ENCODE data around the gene TFF2.

TFF2 gene

GRCh38 chr21:42362700-42363099 lies 11.9 kb upstream of the TFF2 start:
- Histone ChIP-seq H3K36me3 (replicated peaks) (no peaks in the 10 kb centered on the region), H3K4me3 (ENCODE audit: low read depth, low read length) (no peak overlapping the region), H3K27ac (no peak overlapping the region), H3K27me3 (replicated peaks) (no peaks in the 10 kb centered on the region)
- in situ Hi-C loops (cut with HindIII; ENCODE audit: low pct_ligation_motif_present, low sequenced_read_pairs) = no loop called here
- TF ChIP-seq, protein P1, sequence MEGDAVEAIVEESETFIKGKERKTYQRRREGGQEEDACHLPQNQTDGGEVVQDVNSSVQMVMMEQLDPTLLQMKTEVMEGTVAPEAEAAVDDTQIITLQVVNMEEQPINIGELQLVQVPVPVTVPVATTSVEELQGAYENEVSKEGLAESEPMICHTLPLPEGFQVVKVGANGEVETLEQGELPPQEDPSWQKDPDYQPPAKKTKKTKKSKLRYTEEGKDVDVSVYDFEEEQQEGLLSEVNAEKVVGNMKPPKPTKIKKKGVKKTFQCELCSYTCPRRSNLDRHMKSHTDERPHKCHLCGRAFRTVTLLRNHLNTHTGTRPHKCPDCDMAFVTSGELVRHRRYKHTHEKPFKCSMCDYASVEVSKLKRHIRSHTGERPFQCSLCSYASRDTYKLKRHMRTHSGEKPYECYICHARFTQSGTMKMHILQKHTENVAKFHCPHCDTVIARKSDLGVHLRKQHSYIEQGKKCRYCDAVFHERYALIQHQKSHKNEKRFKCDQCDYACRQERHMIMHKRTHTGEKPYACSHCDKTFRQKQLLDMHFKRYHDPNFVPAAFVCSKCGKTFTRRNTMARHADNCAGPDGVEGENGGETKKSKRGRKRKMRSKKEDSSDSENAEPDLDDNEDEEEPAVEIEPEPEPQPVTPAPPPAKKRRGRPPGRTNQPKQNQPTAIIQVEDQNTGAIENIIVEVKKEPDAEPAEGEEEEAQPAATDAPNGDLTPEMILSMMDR (IDR thresholded peaks at IDR 0.05; ENCODE audit: low read depth, low read length, missing control alignments) = no peak
- DNase-seq = no peak

DNA sequence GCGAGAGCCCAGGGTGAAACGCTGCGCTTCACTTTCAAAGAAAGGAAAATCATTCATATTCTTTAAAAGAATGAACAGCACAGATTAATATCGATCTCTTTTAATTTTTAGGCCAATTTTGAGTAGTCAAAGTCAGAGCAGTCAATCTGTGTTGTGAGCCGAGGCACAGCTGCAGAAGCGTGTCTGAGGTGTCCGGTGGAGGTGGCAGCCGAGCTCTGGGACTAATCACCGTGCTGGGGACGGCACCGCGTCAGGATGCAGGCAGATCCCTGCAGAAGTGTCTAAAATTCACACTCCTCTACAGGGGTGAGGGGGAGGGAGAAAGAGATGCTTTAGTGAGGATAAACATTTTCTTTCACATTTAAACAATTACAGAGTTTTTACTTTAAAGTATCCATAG lies 11.4 kb upstream of the TFF2 start:
- H3K27ac ChIP-seq = no peak overlapping the region
- TF ChIP-seq, protein P1 (IDR thresholded peaks at IDR 0.05; ENCODE audit: low read depth, low read length, missing control alignments) = no peak
- H3K27me3 ChIP-seq (replicated peaks) = no peaks in the 10 kb centered on the region
- no peak overlapping the region for H3K4me3 ChIP-seq (ENCODE audit: low read depth, low read length)
- no peak for DNase-seq
- in situ Hi-C loops (cut with HindIII; ENCODE audit: low pct_ligation_motif_present, low sequenced_read_pairs) = no loop called here
- H3K36me3 ChIP-seq (replicated peaks) = no peaks in the 10 kb centered on the region

DNA sequence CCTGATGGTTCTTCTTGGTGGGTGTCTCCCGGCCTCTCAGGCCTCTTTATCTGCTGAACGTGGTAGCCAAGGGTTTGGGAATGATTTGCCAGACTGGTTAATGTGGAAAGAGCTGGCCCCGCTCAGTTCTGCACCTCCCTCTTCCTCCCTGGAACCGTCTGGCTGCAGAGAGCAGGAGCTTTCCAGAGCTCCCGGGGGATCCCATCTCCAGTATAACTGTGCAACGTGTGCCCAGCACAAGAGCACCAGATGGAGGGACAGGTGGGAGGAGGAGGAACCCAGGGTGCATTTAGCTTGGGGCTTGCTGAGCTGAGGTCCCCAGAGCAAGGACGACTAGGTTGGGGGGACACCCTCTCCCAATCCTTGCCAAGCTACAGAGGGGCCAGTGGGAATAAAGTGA lies 10.5 kb upstream of the TFF2 start:
- TF ChIP-seq, protein P1 (IDR thresholded peaks at IDR 0.05; ENCODE audit: low read depth, low read length, missing control alignments) = no peak
- no peaks in the 10 kb centered on the region for H3K36me3 ChIP-seq (replicated peaks)
- DNase-seq = no peak
- H3K27ac ChIP-seq = no peak overlapping the region
- no peaks in the 10 kb centered on the region for H3K27me3 ChIP-seq (replicated peaks)
- in situ Hi-C loops (cut with HindIII; ENCODE audit: low pct_ligation_motif_present, low sequenced_read_pairs) = no loop called here
- H3K4me3 ChIP-seq (ENCODE audit: low read depth, low read length) = no peak overlapping the region

DNA sequence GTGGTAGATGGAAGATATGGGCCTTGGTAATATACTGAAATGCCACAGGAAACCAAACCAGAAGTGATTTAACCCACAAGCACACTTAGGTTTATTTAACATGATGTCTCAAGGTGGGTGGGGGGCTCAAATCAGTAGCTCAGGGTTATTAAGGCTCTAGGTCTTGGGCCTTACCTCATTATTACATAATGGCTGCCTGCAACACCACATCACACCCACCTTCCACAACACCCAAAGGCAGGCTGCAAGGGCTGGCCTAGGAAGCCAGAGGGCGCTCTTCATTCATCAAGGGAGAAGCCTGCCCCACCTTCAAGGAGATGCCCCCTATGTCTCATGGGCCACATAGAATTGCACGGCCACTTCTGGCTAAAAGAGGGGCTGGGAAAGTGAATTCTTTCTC lies 9.5 kb upstream of the TFF2 start:
- no peaks in the 10 kb centered on the region for H3K36me3 ChIP-seq (replicated peaks)
- no peak overlapping the region for H3K4me3 ChIP-seq (ENCODE audit: low read depth, low read length)
- TF ChIP-seq, protein P1 (IDR thresholded peaks at IDR 0.05; ENCODE audit: low read depth, low read length, missing control alignments) = no peak
- H3K27ac ChIP-seq = no peak overlapping the region
- H3K27me3 ChIP-seq (replicated peaks) = no peaks in the 10 kb centered on the region
- in situ Hi-C loops (cut with HindIII; ENCODE audit: low pct_ligation_motif_present, low sequenced_read_pairs) = no loop called here
- DNase-seq = no peak

DNA sequence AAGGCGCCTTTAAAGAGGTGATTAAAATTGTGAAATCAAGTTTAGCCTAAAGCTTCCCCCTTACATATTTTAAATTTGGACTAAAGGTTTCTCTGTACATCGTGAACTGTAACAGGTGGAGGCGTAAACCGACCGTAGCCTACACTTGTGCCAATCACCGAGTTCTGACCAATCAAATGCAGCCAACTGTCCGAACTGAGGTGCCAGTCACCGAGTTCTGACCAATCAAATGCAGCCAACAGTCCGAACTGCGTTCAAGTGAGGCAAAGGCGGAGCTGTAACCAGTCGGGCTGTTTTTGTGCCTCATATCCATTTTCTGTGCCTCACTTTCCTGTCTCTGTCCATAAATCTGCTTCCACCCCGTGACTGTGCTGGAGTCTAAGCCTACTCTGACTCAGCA lies 8.1 kb upstream of the TFF2 start:
- in situ Hi-C loops (cut with HindIII; ENCODE audit: low pct_ligation_motif_present, low sequenced_read_pairs) = no loop called here
- no peak for DNase-seq
- TF ChIP-seq, protein P1 (IDR thresholded peaks at IDR 0.05; ENCODE audit: low read depth, low read length, missing control alignments) = no peak
- H3K4me3 ChIP-seq (ENCODE audit: low read depth, low read length) = no peak overlapping the region
- H3K27me3 ChIP-seq (replicated peaks) = no peaks in the 10 kb centered on the region
- H3K27ac ChIP-seq = no peak overlapping the region
- H3K36me3 ChIP-seq (replicated peaks) = no peaks in the 10 kb centered on the region

DNA sequence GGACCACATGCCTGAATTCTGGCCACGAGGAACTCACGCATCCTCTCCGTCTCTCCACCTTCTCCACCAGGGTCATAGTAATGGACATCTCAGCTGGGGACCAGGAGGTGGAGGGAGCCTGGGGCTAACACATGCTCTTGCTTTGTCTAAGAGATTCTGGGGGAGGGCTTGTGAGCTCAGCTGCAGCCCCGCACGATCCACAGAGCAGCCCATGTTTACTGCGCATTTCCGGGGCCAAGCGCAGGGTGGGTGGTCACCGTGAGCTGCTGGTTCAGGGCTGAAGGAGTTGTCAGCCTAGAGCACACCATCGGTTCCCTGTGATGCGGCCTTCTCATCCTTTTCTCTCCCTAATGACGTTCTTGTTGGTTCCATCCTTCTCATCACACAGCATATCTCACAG lies 7.5 kb upstream of the TFF2 start:
- H3K27me3 ChIP-seq (replicated peaks) = no peaks in the 10 kb centered on the region
- H3K4me3 ChIP-seq (ENCODE audit: low read depth, low read length) = no peak overlapping the region
- in situ Hi-C loops (cut with HindIII; ENCODE audit: low pct_ligation_motif_present, low sequenced_read_pairs) = no loop called here
- no peak for DNase-seq
- no peaks in the 10 kb centered on the region for H3K36me3 ChIP-seq (replicated peaks)
- no peak overlapping the region for H3K27ac ChIP-seq
- TF ChIP-seq, protein P1 (IDR thresholded peaks at IDR 0.05; ENCODE audit: low read depth, low read length, missing control alignments) = no peak

Measured in brain microvascular endothelial cell (primary cell).